GM10248 (cell line): ENCODE results near the gene LIPE.
"Not testable (repeated sequence)": the region's sequence is repeated elsewhere in the genome, so short reads cannot be mapped to it uniquely, and the experiment has no call there.

Source experiments
- CTCF ChIA-PET: fragments of 300-600 bp; sonication (Branson Sonifier 250); formaldehyde crosslinking; extraction: SDS; loops from one replicate; lab custom pipeline; 2021; ENCODE audit warnings: antibody characterized with exemption; lab: Yijun Ruan, JAX
- POLR2A ChIA-PET: fragments of 350-650 bp; sonication (Branson Sonifier 250); formaldehyde crosslinking; extraction: SDS; loops from one replicate; lab custom pipeline; 2020; ENCODE audit warnings: antibody characterized with exemption; lab: Yijun Ruan, JAX
- DNase-seq: peaks from one replicate; pipeline ENCODE4 v3.0.0; 2012; ENCODE audit errors: extremely low spot score
- CTCF ChIP-seq: IDR thresholded peaks from 2 replicates; pipeline ENCODE4 v1.5.1; 2012; ENCODE audit warnings: mild to moderate bottlenecking, low read depth; ENCODE audit errors: extremely low read depth, missing control alignments, control extremely low read depth

Gene LIPE

GRCh38 chr19:42450314-42450934 lies 23.2 kb upstream of the LIPE start:
- peak; percentile 86 for DNase-seq
- TF ChIP-seq CTCF = peak; percentile 84
- ChIA-PET POLR2A (interaction anchor here (0.6 kb wide), 1 partner anchor 68 kb away, joined by 4 read pairs; no protein-coding TSS in a partner anchor), CTCF (interaction anchor here (0.6 to 6.8 kb wide), 37 partner anchors 9 to 318 kb away, joined by 3 to 194 read pairs (median 4); partner anchors contain the start of gene CEACAM1)

GRCh38 chr19:42448306-42448705 lies 21.1 kb upstream of the LIPE start:
- DNase-seq, POLR2A ChIA-PET: not testable (repeated sequence)
- CTCF ChIA-PET = interaction anchor here (6.2 to 6.8 kb wide), 2 partner anchors 8 to 82 kb away, joined by 84 to 194 read pairs; partner anchors contain the start of gene CEACAM1

- CTCF ChIA-PET = interaction anchor here (0.6 to 2.8 kb wide), 10 partner anchors 7 to 151 kb away, joined by 3 to 17 read pairs (median 4); partner anchors contain the start of gene CEACAM1
- no peak for TF ChIP-seq CTCF
- DNase-seq = no peak
- POLR2A ChIA-PET = no interaction called here
Observed at GRCh38 chr19:42445948-42446347, 18.8 kb upstream of the LIPE start.

- POLR2A ChIA-PET = no interaction called here
- no peak for DNase-seq
- CTCF ChIA-PET = interaction anchor here (2.7 to 2.8 kb wide), 2 partner anchors 10 to 85 kb away, joined by 15 to 17 read pairs; partner anchors contain the start of gene CEACAM1
- TF ChIP-seq CTCF = no peak
Observed at GRCh38 chr19:42443944-42444398, 16.8 kb upstream of the LIPE start.

GRCh38 chr19:42442833-42443232 lies 15.6 kb upstream of the LIPE start, which contains the start of gene CXCL17:
Gene CXCL17, minus strand, starts transcription at chr19:42442946. Its CDS starts 114 bp downstream, at chr19:42442832.
- ChIA-PET POLR2A (no interaction called here), CTCF (interaction anchor here (1.2 to 4.8 kb wide), 8 partner anchors 8 to 113 kb away, joined by 4 to 84 read pairs (median 18); partner anchors contain the start of gene CEACAM1)
- no peak for DNase-seq
- TF ChIP-seq CTCF = no peak

GRCh38 chr19:42441049-42441445 lies 13.9 kb upstream of the LIPE start:
- ChIA-PET CTCF (interaction anchor here (0.6 to 4.8 kb wide), 37 partner anchors 9 to 359 kb away, joined by 3 to 84 read pairs (median 8); partner anchors contain the start of genes CEACAM1 and POU2F2), POLR2A (interaction anchor here (0.6 kb wide), 1 partner anchor 894 kb away, joined by 3 read pairs; no protein-coding TSS in a partner anchor)
- no peak for DNase-seq
- TF ChIP-seq CTCF = no peak
